GM12872 (cell line): ENCODE results near the gene ZNF396.

Experiments
- TF ChIP-seq, protein P1 (sequence below): IDR thresholded peaks from 3 replicates; pipeline ENCODE4 v1.5.1; 2011; ENCODE audit warnings: low read depth, mild to moderate bottlenecking, low read length, moderate library complexity; ENCODE audit not compliant: insufficient read depth

The ZNF396 gene

DNA sequence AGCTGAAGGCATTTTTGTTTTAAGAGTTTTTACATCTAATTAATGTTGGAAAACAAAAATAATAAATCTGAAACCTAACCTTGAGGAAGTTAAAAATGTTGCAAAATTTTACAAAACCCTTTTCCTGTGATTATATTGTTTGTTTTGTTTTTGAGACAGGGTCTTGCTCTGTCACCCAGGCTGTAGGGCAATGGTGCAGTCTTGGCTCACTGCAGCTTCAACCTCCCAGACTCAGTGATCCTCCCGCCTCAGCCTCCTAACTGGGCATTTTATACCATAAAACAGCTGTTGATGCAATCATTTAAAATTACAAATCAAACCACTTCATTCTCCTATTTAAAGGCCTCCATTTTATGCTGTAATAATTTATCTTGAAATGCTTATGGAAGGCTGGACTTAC lies 31.2 kb downstream of the ZNF396 start:
- TF ChIP-seq, protein P1, sequence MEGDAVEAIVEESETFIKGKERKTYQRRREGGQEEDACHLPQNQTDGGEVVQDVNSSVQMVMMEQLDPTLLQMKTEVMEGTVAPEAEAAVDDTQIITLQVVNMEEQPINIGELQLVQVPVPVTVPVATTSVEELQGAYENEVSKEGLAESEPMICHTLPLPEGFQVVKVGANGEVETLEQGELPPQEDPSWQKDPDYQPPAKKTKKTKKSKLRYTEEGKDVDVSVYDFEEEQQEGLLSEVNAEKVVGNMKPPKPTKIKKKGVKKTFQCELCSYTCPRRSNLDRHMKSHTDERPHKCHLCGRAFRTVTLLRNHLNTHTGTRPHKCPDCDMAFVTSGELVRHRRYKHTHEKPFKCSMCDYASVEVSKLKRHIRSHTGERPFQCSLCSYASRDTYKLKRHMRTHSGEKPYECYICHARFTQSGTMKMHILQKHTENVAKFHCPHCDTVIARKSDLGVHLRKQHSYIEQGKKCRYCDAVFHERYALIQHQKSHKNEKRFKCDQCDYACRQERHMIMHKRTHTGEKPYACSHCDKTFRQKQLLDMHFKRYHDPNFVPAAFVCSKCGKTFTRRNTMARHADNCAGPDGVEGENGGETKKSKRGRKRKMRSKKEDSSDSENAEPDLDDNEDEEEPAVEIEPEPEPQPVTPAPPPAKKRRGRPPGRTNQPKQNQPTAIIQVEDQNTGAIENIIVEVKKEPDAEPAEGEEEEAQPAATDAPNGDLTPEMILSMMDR, result no peak

- TF ChIP-seq, protein P1, result no peak
Observed at GRCh38 chr18:35345460-35345921, 31.6 kb downstream of the ZNF396 start.

DNA sequence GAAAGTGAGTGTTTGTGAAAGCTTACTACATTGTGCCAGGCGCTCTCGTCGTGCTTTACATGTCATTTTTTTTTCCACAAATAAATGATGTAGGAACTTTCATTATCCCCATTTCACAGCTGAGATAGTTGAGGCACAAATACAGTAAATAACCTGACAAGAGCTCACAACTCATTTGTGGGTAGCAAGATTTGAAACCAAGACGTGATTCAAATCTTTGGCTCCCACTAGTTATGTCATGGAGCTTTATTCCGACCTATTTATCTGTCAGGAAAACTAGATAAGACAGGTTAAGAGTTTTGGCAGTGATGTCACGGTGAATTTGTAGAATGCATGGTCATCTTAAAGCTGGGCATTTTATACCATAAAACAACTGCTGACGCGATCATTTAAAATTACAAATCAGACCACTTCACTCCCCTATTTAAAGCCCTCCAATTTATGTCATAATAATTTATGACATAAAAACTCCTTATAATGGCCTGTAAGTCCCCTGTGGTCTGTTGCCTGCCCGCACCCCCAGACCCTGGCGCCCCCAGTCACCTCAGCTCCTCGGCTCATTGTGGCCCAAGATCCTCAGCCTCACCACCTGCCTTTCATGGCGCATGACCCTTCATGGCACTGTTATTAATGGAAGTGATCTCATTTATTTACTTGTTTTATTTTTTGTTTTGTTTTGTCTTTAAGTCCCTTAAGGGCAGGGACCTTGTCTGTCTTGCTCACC lies 32.2 kb downstream of the ZNF396 start:
- TF ChIP-seq, protein P1, result no peak

DNA sequence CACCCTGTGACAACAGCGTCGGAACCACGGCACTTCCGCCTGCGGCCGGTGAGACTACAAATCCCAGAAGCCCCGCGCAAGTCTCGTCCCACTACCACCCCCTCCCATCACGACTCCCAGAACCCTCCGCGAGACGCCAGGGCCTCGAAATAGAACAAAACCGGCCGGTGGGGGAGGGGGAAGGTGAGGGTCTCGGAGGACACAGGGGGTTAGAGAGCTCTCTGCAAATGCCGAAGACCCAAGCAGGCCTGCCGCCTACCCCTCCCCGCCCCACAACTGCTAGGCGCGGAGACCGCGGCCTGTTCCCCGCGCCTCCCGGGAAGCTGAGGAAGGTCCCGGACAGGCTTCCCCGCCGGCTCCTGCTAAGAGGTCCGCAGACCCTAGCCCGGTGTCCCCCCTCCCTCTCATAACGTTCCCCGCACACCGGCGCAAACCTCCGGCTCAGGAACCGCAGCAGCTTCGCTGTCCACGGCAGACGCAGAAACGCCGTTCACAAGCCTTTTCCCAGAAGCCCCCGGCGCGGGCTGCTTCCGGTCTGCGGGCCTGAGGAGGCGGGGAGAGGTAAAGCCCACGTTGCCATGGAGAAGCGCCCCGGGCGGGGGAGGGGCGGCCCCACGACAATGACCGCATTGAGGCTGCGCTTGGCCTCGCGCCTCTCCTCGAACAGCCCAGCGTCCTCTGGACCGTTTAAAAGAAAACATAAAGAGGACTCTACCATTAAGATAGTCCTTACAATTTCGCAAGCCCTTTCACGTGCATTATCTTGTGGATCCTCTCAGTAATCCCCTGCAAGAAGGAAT lies 33.0 kb downstream of the ZNF396 start, which contains the start of gene ZNF24:
Gene ZNF24, minus strand, starts transcription at position 485 of the 800 bp plus-strand sequence. CDS start 3,770 bp downstream, outside the sequence.
- TF ChIP-seq, protein P1, result no peak

- TF ChIP-seq, protein P1, result no peak
Observed at GRCh38 chr18:35343488-35343935, 33.6 kb downstream of the ZNF396 start.

- TF ChIP-seq, protein P1, result no peak
Observed at GRCh38 chr18:35337286-35337685, 39.9 kb downstream of the ZNF396 start.

DNA sequence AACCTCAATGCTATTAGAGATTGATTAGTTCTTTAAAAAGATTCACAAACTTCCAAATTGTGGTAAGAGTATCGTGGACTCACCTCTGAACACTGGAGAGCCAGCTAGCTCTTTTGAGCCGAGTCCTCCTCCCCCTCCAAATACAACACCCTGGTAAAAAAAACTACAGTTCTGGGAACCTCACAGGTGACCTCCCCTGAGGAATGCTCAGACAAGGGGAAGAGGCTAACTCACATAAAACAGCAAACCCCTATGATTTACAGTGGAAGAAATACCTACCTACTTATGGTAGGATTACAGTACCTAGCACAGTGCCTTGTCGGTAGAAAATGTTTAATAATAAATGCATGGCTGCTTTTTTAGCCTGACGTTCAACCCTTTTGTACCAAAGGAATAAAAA lies 41.3 kb downstream of the ZNF396 start:
- TF ChIP-seq, protein P1, result no peak
